Measurements from ENCODE around the gene HSPB8. TPM values are rescaled to one million over a fixed set of nuclear protein-coding genes. Genes with fewer than 3 reads are reported as not detected.
A peak's percentile ranks its signal among the peaks of the same experiment; 100 is the strongest.

The HSPB8 gene
- total RNA-seq, 2 donors from 2014 or later: 14.8 to 22.7 TPM

- DNase-seq: peak in 1 of 4 donors; percentile 9
- Histone ChIP-seq H3K27me3 (no peaks in the 10 kb centered on the region), H3K36me3 (replicated peaks in 1 of 2; ENCODE audit: insufficient read depth in 1 of 2, low read depth in 2 of 2) (no peaks in the 10 kb centered on the region), H3K4me1 (peaks cover 35% of the 10 kb centered on the region), H3K9me3 (no peaks in the 10 kb centered on the region), H3K27ac (peak overlapping the region; percentile 71 to 91 (median 82)), H3K4me3 (no peak overlapping the region)
- TF ChIP-seq POLR2A (IDR thresholded peaks at IDR 0.05): no peak
- TF ChIP-seq CTCF (IDR thresholded peaks at IDR 0.05): no peak
- intact Hi-C loops (cut with DNase I): no loop called here
- WGBS, 2 donors: 59 to 61% methylated on average over 7 of the region's 7 CpGs
- ATAC-seq: no peak
Measured at GRCh38 chr12:119180380-119181040, 1.8 kb downstream of the HSPB8 start.

- H3K36me3 ChIP-seq (replicated peaks in 1 of 2; ENCODE audit: insufficient read depth in 1 of 2, low read depth in 2 of 2): no peaks in the 10 kb centered on the region
- intact Hi-C loops (cut with DNase I): no loop called here
- no peak overlapping the region for H3K4me3 ChIP-seq
- 66% methylated on average over 2 of the region's 2 CpGs for WGBS, 2 donors
- DNase-seq (no peak), ATAC-seq (no peak)
- no peaks in the 10 kb centered on the region for H3K27me3 ChIP-seq
- H3K4me1 ChIP-seq: peaks cover 35% of the 10 kb centered on the region
- no peaks in the 10 kb centered on the region for H3K9me3 ChIP-seq
- H3K27ac ChIP-seq: peak overlapping the region in 2 of 4 donors; percentile 88 to 91
- TF ChIP-seq POLR2A (IDR thresholded peaks at IDR 0.05): no peak
- no peak for TF ChIP-seq CTCF (IDR thresholded peaks at IDR 0.05)
Measured at GRCh38 chr12:119181202-119181601, 2.5 kb downstream of the HSPB8 start.

- no peaks in the 10 kb centered on the region for H3K27me3 ChIP-seq
- H3K4me1 ChIP-seq: peaks cover 35% of the 10 kb centered on the region
- 68 to 74% methylated on average over 3 of the region's 3 CpGs for WGBS, 2 donors
- DNase-seq (no peak), ATAC-seq (no peak)
- H3K4me3 ChIP-seq: no peak overlapping the region
- H3K27ac ChIP-seq: no peak overlapping the region
- no peak for TF ChIP-seq POLR2A (IDR thresholded peaks at IDR 0.05)
- no peak for TF ChIP-seq CTCF (IDR thresholded peaks at IDR 0.05)
- H3K9me3 ChIP-seq: no peaks in the 10 kb centered on the region
- intact Hi-C loops (cut with DNase I): no loop called here
- H3K36me3 ChIP-seq (replicated peaks in 1 of 2; ENCODE audit: insufficient read depth in 1 of 2, low read depth in 2 of 2): no peaks in the 10 kb centered on the region
Measured at GRCh38 chr12:119181944-119182343, 3.2 kb downstream of the HSPB8 start.

- Histone ChIP-seq H3K36me3 (replicated peaks in 1 of 2; ENCODE audit: insufficient read depth in 1 of 2, low read depth in 2 of 2) (no peaks in the 10 kb centered on the region), H3K4me1 (peaks cover 35% of the 10 kb centered on the region), H3K27ac (peak overlapping the region in 1 of 4 donors; percentile 18), H3K4me3 (no peak overlapping the region), H3K27me3 (no peaks in the 10 kb centered on the region), H3K9me3 (no peaks in the 10 kb centered on the region)
- ATAC-seq: no peak
- no peak for DNase-seq
- no peak for TF ChIP-seq POLR2A (IDR thresholded peaks at IDR 0.05)
- no peak for TF ChIP-seq CTCF (IDR thresholded peaks at IDR 0.05)
- intact Hi-C loops (cut with DNase I): no loop called here
- WGBS, 2 donors: 72% methylated on average over 4 to 5 of the region's 5 CpGs
Measured at GRCh38 chr12:119182701-119183493, 4.2 kb downstream of the HSPB8 start.

Measured in body of pancreas (tissue), 4 donors.